OCI-LY7 (cell line): ENCODE measurements around the gene AGER. TPM values are rescaled to one million over a fixed set of nuclear protein-coding genes. Genes with fewer than 3 reads are reported as not detected.

ENCODE experiments used
- BruUV-seq: library from RNA; stranded (reverse); fragments of 400-500 nt; replicated peaks from 2 replicates; lab custom pipeline; 2021; lab: Mats Ljungman, UMichigan
- CTCF ChIA-PET: fragments of 300-600 bp; sonication (Branson Sonifier 250); formaldehyde crosslinking; loops from one replicate; lab custom pipeline; 2022; ENCODE audit warnings: antibody characterized with exemption; ENCODE audit not compliant: unreplicated experiment; lab: Charles Lee
- POLR2A ChIA-PET: fragments of 300-600 bp; sonication (Branson Sonifier 250); formaldehyde crosslinking; loops from one replicate; lab custom pipeline; 2022; ENCODE audit warnings: antibody characterized with exemption; lab: Charles Lee
- DNase-seq: peaks from one replicate; pipeline ENCODE4 v3.0.0-alpha.2; 2015; ENCODE audit warnings: low spot score
- H2AFZ ChIP-seq: fragments of 200-600 bp; sonication (generic), shearing (Covaris generic); 2 replicates; pipeline ENCODE4 v1.6.1; 2014; ENCODE audit warnings: mild to moderate bottlenecking, antibody characterized with exemption, low read length, moderate library complexity
- H3K27ac ChIP-seq: fragments of 200-600 bp; sonication (generic); 2 replicates; pipeline ENCODE4 v1.5.1; 2014; ENCODE audit warnings: mixed run types, low read depth, mild to moderate bottlenecking, moderate library complexity, low read length, inconsistent platforms; ENCODE audit not compliant: poor library complexity, severe bottlenecking
- H3K36me3 ChIP-seq: fragments of 200-600 bp; sonication (generic); 2 replicates; pipeline ENCODE4 v1.6.1; 2014; ENCODE audit warnings: mild to moderate bottlenecking, antibody characterized with exemption, low read length, moderate library complexity, mixed read lengths; ENCODE audit not compliant: insufficient read depth
- H3K4me1 ChIP-seq: fragments of 200-600 bp; sonication (generic); 2 replicates; pipeline ENCODE4 v1.5.1; 2014; ENCODE audit warnings: mild to moderate bottlenecking, low read length; ENCODE audit not compliant: insufficient read depth, poor library complexity, severe bottlenecking
- H3K4me2 ChIP-seq: fragments of 200-600 bp; sonication (generic); 2 replicates; pipeline ENCODE4 v1.6.1; 2014; ENCODE audit warnings: mild to moderate bottlenecking, low read length
- H3K4me3 ChIP-seq: fragments of 200-600 bp; sonication (generic); 2 replicates; pipeline ENCODE4 v1.5.1; 2014; ENCODE audit warnings: mild to moderate bottlenecking, low read depth, low read length; ENCODE audit not compliant: poor library complexity, severe bottlenecking
- H3K79me2 ChIP-seq: fragments of 200-600 bp; sonication (generic); 2 replicates; pipeline ENCODE4 v1.6.1; 2016; ENCODE audit warnings: low read depth, mild to moderate bottlenecking, low read length, moderate library complexity, mixed read lengths; ENCODE audit not compliant: insufficient read depth
- H3K9me2 ChIP-seq: fragments of 200-600 bp; sonication (generic); 2 replicates; pipeline ENCODE4 v1.6.1; 2016; ENCODE audit warnings: mild to moderate bottlenecking, low read length, mixed read lengths; ENCODE audit not compliant: insufficient read depth
- H3K9me3 ChIP-seq: fragments of 200-600 bp; sonication (generic); 2 replicates; pipeline ENCODE4 v1.6.1; 2014; ENCODE audit warnings: mild to moderate bottlenecking, mixed run types, low read length, mixed read lengths
- H4K20me1 ChIP-seq: fragments of 200-600 bp; sonication (generic); 2 replicates; pipeline ENCODE4 v1.6.1; 2014; ENCODE audit warnings: mild to moderate bottlenecking, antibody characterized with exemption, low read length, moderate library complexity, mixed read lengths; ENCODE audit not compliant: insufficient read depth
- CTCF ChIP-seq: fragments of 200-600 bp; sonication (generic); conservative IDR thresholded peaks from 2 replicates; pipeline ENCODE4 v1.5.1; 2014; ENCODE audit warnings: mild to moderate bottlenecking, antibody characterized with exemption, low read length, moderate library complexity, mixed read lengths
- EZH2phosphoT487 ChIP-seq: fragments of 200-600 bp; sonication (generic); IDR thresholded peaks from 2 replicates; pipeline ENCODE4 v1.6.1; 2018; ENCODE audit warnings: low read depth, borderline replicate concordance, mild to moderate bottlenecking, mixed run types, antibody characterized with exemption, low read length, moderate library complexity, mixed read lengths
- intact Hi-C: fragments of 100-400 bp; cut with micrococcal nuclease; formaldehyde crosslinking; loops from one replicate; pipeline ENCODE4 v1.10.0; 2022; ENCODE audit not compliant: unreplicated experiment
- total RNA-seq, 2 experiments: library from RNA; depleted of rRNA in 1 of 2; stranded (reverse); fragments of >200 nt in 1 of 2; shearing (Covaris generic) in 1 of 2; gene quantifications; 2 replicates each; pipeline ENCODE4 v1.2.3, GENCODE V29; 2014 to 2022

The AGER gene
- total RNA-seq, 2 experiments from 2014 or later = 6.7 to 26.9 TPM

DNA sequence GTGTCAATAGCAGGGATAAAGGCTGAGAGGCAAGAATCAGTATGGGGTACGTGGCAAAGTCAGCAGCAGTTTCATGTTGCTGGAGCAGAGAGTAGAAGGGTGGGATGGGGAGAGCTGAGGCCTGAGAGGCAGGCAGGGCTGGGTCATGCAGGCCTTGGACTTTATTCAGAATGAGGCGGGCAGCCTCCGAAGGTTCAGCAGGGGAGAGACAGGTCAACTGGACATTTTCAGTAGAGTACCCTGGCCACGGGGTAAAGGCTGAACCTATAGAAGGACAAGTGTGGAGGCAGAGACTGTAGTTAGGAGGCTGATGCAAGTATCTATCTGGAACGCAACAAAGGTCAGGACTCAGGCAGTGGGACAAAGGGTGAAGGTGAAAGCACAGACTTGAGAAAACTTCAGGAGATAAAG lies 26.1 kb upstream of the AGER start:
- POLR2A ChIA-PET = no interaction called here
- TF ChIP-seq CTCF (no peak), EZH2phosphoT487 (no peak)
- Histone ChIP-seq H3K4me2 (no peak overlapping the region), H4K20me1 (no peaks in the 10 kb centered on the region), H3K4me3 (no peak overlapping the region), H3K9me3 (no peaks in the 10 kb centered on the region; the same call in 1 of the 2 replicates), H3K9me2 (no peaks in the 10 kb centered on the region), H3K36me3 (no peaks in the 10 kb centered on the region), H3K4me1 (no peaks in the 10 kb centered on the region), H3K79me2 (no peaks in the 10 kb centered on the region), H3K27ac (no peak overlapping the region), H2AFZ (no peak overlapping the region)
- BruUV-seq = no TSS peak
- DNase-seq = no peak
- CTCF ChIA-PET = no interaction called here
- intact Hi-C loops = no loop called here

DNA sequence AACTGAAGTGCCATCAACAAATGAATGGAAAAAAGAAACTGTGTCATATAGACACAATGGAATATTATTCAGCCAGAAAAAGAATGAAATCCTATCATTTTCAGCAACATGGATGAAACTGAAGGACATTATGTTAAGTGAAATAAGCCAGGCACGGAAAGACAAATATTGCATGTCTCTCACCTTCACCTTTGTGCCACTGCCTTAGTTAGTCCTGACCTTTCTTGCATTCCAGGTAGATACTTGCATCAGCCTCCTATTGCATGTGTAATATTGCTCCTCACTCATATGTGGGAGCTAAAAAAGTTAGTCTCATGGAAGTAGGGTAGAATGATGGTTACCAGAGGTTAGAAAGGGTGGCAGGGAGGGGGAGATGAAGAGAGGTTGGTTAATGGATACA lies 24.9 kb upstream of the AGER start:
- Histone ChIP-seq H3K79me2 (no peaks in the 10 kb centered on the region), H3K4me2 (no peak overlapping the region), H3K27ac (no peak overlapping the region), H3K9me3 (no peaks in the 10 kb centered on the region; the same call in 1 of the 2 replicates), H2AFZ (no peak overlapping the region), H4K20me1 (no peaks in the 10 kb centered on the region), H3K4me1 (no peaks in the 10 kb centered on the region), H3K36me3 (no peaks in the 10 kb centered on the region), H3K9me2 (no peaks in the 10 kb centered on the region), H3K4me3 (no peak overlapping the region)
- TF ChIP-seq EZH2phosphoT487 (no peak), CTCF (no peak)
- CTCF ChIA-PET = no interaction called here
- BruUV-seq = no TSS peak
- no peak for DNase-seq
- POLR2A ChIA-PET = interaction anchor here (0.7 kb wide), 1 partner anchor 1971 kb away, joined by 3 read pairs; no protein-coding TSS in a partner anchor
- intact Hi-C loops = no loop called here

GRCh38 chr6:32204268-32204715 lies 20.2 kb upstream of the AGER start:
- POLR2A ChIA-PET = interaction anchor here (1.8 kb wide), 1 partner anchor 10 kb away, joined by 4 read pairs; no protein-coding TSS in a partner anchor
- CTCF ChIA-PET = no interaction called here
- BruUV-seq = no TSS peak

More at GRCh38 chr6:32204268-32204715, 20.2 kb upstream of the AGER start:
- H3K27ac ChIP-seq = no peak overlapping the region
- no peak overlapping the region for H3K4me3 ChIP-seq
- H2AFZ ChIP-seq = no peak overlapping the region
- no peak for DNase-seq
- no peaks in the 10 kb centered on the region for H3K4me1 ChIP-seq
- no peaks in the 10 kb centered on the region for H3K79me2 ChIP-seq
- no peak for TF ChIP-seq EZH2phosphoT487
- no peak for TF ChIP-seq CTCF
- H4K20me1 ChIP-seq = no peaks in the 10 kb centered on the region
- H3K9me3 ChIP-seq = no peaks in the 10 kb centered on the region; the same call in 1 of the 2 replicates
- no peaks in the 10 kb centered on the region for H3K36me3 ChIP-seq
- intact Hi-C loops = no loop called here
- no peaks in the 10 kb centered on the region for H3K9me2 ChIP-seq
- no peak overlapping the region for H3K4me2 ChIP-seq
